Stimulated activated CD8-positive, alpha-beta memory T cell treated with anti-CD3 and anti-CD28 coated beads, Interleukin-12 subunit alpha, Interleukin-12 subunit beta, amount 100 ng/mL, for 4 hours (primary cell): ENCODE data around the gene MORN1.
"Not testable (repeated sequence)": the region's sequence is repeated elsewhere in the genome, so short reads cannot be mapped to it uniquely, and the experiment has no call there.

Experiments used
- DNase-seq: peaks from one replicate; pipeline ENCODE4 v3.0.0-alpha.2; 2020; ENCODE audit warnings: low read depth

Gene MORN1

DNA sequence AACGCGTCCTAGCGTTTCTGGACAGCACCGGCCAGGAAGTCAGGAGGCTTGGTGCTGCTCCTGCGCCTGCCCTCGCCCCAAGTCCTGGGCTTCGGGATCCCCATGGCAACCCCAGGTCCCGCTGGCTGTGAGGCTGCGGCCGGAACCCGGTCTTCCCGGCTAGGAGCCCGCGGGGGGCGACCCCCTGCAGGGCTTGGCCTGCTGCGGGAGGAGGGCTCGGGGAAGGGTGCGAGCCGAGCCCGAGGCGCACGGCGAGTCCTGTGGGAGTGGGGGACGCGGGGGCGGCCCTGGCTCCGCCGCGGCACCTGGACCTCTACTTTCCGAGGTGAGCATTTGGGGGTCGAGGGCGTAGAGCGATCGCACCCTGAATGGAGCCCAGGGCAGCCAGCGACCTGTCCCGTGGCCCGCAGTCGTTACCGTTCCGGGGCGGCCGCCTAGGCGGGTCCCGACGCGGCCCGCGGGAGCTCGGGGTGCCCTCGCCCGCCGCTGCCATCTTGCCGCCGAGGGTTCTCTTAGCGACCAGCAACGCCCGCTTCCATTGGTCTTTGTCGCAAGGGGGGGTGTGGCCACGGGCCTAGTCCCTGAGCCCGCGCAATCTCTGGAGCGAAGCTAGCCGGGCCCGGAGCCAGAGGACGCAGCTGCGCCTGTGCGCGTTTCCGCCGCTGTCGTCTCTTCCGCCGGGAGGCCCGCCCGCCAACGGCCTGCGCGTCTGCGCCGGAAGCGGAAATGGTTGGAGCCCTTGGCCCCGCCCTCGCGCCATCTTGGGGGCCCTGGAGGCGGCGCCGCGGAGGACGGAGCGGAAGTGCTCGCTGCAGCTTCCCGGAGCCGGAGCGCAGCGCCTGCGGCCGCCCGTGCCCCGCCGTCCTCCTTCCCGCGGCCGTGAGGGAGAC, at the start of gene MORN1, which contains the start of gene RER1:
Gene MORN1, minus strand, starts transcription at position 514 of the 890 bp plus-strand sequence. Its CDS starts 21 bp downstream, at position 493.
Gene RER1, plus strand, starts transcription at position 801 of the 890 bp plus-strand sequence. CDS start 3,950 bp downstream, outside the sequence.
- peak; percentile 99 for DNase-seq

DNA sequence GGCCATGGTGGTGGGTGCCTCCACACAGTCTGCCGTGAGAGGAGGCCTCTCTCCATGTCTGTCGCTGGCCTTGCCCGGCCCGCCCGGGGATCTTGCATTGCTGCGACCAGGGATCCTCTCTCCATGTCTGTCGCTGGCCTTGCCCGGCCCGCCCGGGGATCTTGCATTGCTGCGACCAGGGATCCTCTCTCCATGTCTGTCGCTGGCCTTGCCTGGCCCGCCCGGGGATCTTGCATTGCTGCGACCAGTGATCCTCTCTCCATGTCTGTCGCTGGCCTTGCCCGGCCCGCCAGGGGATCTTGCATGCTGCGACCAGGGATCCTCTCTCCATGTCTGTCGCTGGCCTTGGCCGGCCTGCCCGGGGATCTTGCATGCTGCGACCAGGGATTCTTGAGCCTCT, 49.0 kb upstream of the MORN1 start:
- not testable (repeated sequence) for DNase-seq

DNA sequence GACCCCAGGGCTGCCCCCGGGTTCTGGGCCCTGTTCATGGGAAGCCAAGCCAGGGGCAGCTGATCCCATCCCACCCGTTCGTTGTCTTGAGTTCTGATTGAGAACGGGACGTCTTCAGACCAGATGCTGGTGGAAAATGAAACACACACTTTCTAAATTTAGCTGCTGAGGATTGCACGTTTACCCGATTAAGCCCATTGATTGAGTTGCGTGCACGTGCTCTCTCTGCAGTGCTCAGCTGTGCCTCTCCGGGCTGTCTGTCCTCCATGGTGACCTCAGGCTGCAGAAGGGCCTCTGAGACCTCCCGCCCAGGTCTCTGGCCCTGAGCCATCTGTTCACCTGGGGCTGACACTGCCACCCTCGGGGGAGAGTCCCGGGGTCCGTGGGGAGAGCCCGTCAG, 48.0 kb upstream of the MORN1 start:
- no peak for DNase-seq

DNA sequence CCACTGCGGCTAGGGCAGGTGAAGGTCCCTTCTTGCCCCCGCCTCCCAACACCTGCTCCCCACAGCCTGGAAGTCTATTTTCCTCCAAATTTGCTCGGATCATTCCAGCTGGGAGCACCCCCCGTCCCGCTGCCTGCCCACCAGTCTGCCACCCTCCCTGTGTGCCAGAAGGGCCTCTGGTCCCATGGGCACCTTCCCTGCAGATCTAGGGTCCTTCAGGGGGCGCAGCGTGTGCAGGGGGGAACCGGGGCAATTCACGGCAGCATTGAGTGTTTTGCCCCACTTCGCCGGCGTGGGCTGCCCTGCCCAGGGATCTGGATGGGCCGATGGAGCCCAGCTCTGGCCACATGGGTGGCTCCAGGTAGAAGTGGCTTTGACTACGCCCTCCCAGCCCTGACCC, 47.3 kb upstream of the MORN1 start:
- no peak for DNase-seq

- DNase-seq, result no peak
Measured at GRCh38 chr1:2438038-2438437, 46.7 kb upstream of the MORN1 start.

DNA sequence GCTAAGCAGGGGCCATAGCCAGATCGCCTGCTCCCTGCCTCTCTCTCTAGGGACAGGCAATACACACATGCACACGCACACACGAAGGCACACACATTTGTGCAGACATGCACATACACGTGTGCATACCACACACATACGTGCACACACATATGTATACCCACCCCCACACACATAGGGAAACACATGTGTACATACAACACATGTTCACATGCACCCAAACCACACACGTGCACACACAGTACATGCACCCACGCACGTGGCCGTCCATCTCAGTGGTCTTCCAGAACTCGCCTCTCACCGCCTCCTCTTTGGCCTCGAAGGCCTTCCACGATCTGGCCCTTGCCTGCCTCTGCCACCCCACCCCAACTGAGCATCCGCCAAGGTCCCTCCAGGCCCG, 46.3 kb upstream of the MORN1 start:
- DNase-seq, result no peak

DNA sequence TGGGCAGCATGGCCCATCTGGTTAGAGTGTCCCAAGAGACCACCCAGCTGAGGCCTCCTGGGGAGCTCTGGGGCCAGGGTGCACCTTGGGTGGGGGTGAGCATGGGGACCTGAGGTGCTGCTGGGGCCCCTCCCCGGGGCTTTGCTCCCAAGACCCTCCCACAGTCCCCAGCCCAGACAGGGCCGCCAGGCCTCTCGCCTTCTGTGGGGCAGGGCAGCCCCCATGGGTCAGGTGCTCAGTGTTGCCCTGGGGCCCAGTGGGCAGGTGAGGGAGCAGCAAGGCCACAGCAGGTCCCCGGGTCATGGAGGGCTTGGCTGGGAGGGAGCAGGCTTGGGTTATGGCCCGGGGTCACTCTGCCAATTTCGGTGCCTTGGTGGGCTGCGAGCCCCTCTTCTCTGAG, 45.5 kb upstream of the MORN1 start:
- no peak for DNase-seq

GRCh38 chr1:2435746-2436355, 44.5 kb upstream of the MORN1 start:
- no peak for DNase-seq

DNA sequence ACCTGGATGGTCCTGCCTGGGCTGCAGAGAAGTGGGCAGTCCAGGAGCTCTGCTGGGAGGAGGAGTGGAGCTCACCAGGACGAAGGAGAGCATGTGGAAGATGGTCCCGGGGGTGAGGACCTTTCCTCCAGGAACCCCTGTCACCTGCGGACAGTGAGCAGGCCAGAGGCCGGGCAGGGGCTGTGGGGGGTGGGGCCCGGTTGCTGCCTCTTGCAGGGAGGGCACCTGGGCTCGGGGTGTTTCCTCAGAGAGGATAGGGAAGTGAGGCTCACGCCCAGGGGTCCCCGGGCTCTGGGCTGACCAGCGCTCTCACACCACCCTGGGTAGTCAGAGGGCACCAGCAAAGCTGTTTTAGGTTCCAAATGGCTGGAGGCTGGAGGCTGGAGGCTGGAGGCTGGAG, 43.7 kb upstream of the MORN1 start:
- DNase-seq, result no peak

DNA sequence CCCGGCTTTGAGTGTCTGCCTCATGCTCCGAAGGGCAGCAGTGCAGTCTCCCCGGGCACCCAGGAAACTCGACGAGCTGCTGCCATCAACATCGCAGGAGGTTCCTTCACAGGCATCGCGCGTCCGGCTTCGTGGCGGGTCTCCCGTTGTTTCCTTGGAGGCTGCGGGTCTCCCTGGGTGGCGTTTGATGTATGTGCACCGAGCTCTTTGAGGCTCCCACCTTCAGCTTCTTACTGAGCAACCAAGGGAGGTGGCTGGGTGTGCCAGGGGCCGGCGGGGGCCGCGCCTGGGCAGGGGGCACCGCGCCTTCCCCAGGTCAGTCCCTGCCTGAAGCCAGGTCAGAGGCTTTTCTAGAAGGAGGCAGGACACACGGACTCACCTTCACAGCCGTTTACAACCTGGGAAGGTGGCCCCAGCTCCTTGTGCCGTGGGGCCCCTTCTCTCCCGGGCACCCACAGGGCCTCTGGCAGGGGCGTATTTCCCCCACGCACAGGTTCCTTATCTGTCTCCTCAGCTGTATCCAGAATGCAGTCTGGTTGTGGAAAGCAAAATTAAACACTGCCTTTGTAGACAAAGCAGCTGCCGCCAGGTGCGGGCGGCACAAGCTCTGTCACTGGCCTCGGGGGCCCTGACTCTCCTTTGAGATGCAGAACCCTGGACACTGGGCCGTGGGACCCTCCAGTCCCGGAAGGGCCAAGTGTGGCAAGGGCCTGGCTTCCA, 42.7 kb upstream of the MORN1 start:
- no peak for DNase-seq

GRCh38 chr1:2433196-2433595, 41.8 kb upstream of the MORN1 start:
- DNase-seq, result no peak

GRCh38 chr1:2432441-2432844, 41.1 kb upstream of the MORN1 start:
- DNase-seq, result no peak

- DNase-seq, result no peak
Measured at GRCh38 chr1:2431518-2431917, 40.2 kb upstream of the MORN1 start.

- DNase-seq, result no peak
Measured at GRCh38 chr1:2431103-2431502, 39.7 kb upstream of the MORN1 start.

DNA sequence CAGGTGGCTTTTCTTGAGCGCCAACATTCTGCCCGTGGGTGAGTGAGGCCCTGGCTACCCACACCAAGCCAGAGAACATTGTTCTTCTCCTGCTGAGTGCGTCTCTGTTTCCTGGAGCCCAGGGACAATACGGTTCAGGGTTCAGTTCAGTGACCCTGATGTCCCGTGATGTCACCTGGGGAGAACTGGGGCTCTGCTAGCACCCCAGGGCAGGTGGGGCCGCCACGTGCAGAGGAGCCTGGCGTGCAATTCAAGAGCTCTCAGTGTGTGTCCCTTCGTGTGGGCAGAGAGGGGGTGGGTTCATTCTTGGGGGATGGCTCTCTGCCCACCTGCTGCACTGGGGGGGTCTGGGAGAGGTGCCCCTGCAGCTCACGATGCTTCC, 39.2 kb upstream of the MORN1 start:
- DNase-seq, result no peak

DNA sequence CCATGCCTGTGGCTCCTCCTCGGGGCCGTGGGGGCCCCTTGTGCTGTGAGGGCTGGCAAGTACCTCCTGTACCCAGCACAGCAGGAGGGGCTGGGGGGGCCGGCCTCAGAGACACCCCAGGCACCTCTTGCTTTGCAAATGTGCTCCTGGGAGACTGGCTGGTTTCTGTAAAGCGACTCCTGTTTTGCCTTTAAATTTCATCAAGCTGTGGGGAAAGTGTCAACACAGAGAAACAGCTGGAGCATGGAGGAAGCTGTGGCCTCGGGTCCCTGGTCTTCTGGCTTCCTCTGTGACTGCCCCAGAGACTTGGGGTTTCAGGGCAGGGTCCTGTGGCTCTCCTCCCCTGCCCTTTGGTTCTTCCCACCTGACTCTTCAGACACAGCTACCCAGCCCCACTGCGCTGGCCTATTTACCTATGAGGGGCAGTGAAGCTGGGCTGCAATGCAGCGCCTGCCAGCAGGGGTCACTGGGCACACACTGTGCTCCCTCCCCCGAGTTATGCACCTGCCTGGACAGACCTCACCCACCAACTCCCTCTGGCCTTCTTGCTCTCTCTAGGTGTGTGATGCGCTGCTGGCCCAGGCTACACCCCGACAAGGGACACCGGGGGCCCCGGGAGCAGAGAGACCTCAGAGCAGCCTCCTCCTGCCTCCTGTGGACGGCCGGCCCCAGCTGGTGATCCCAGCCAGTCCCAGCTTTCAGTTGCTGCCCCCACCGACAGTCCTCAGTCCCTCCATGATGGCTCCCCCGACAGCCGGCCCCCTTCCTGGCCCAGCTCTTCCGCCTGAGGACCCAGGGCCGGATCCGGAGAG, 38.6 kb upstream of the MORN1 start:
- no peak for DNase-seq

DNA sequence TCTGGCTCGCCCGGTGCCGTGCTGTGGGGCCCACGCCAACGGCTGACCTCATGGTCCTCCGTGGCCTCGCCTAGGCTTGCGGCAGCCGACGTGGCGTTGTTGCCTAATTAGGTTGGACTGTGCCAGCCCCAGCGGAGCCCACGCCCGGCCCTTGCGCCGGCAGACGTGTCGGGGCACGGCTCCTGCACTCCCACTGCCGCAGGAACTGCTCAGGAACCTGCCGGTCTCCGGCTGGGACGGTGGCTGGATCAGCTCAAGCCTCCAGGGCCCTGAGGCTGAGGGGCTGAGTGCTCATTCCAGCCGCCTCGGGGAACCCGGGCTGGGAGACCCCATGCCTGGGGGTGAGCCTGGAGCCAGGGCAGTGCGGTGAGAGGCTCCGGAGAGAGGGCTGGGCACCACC, 37.1 kb upstream of the MORN1 start:
- no peak for DNase-seq

GRCh38 chr1:2427976-2428375, 36.6 kb upstream of the MORN1 start:
- no peak for DNase-seq

- no peak for DNase-seq
Measured at GRCh38 chr1:2427051-2427450, 35.7 kb upstream of the MORN1 start.

- no peak for DNase-seq
Measured at GRCh38 chr1:2426540-2426939, 35.2 kb upstream of the MORN1 start.

GRCh38 chr1:2425892-2426291, 34.5 kb upstream of the MORN1 start:
- DNase-seq, result no peak

DNA sequence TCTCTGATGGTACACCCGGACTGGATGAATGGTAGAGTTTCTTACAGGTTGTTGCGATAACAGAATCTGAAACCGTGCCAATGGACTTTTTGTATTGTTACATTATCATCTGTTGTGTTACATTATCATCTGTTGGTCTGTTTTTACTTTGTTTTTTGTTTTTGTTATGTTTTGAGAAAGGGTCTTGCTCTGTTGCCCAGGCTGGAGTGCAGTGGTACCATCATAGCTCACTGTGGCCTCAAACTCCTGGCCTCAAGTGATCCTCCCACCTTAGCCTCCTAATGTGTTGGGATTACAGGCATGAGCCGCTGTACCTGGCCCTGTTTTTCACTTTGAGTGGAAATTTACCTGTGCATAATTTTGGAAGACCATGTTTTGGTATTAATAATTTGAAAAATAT, 31.2 kb upstream of the MORN1 start:
- DNase-seq, result no peak
